ENCODE data around the gene ZBTB26.

- TF ChIP-seq CTCF (IDR thresholded peaks at IDR 0.05) (no peak), EZH2 (IDR thresholded peaks at IDR 0.05; ENCODE audit: borderline replicate concordance, insufficient read depth, low read depth, low read length, poor library complexity, severe bottlenecking) (no peak)
Measured at GRCh38 chr9:122954253-122954691, 23.0 kb upstream of the ZBTB26 start.
